ENCODE data around the gene AP3B1.

DNA sequence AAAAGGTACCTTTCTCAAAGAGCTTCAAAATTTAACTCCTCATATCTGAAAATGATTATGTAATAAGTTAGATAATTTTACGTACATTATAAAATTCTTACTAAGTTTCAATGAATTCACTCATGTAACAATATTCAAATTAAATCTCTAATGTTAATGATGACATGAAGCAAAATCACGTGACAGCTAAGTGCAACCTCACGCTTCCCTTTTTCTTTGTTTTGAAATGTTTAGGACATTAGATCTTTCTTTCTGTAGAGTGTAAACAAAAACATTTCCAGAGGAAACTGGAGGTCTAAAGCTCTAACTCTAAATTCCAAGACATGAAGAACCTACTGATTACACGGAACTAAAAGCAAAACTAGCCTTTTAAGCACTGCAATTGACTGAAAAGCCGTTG is 291.0 kb downstream of the AP3B1 start:
- TF ChIP-seq CTCF (conservative IDR thresholded peaks at IDR 0.05) (no peak), ZFX (IDR thresholded peaks at IDR 0.05) (no peak)

Data from C4-2B (cell line).